Upper lobe of left lung (tissue), 6 donors: Measurements from ENCODE around the gene GAPDHS. TPM values are rescaled to one million over a fixed set of nuclear protein-coding genes. Genes with fewer than 3 reads are reported as not detected.

ENCODE experiments used
- ATAC-seq, 2 donors: fragments of 200-7000 bp; cut with Tn5 transposase; one replicate each; pipeline ENCODE4 v1.9.1; 2022; ENCODE audit warnings: mild to moderate bottlenecking in 2 of 2, moderate library complexity in 2 of 2; ENCODE audit not compliant: low FRiP score in 2 of 2
- DNase-seq, 2 donors: peaks; one replicate each; pipeline ENCODE4 v3.0.0-alpha.2; 2019 to 2020
- H3K27ac ChIP-seq, 4 donors: fragments of 200-600 bp; sonication (generic); one replicate each; pipeline ENCODE4 v1.5.1; 2016 to 2019
- H3K27me3 ChIP-seq, 4 donors: fragments of 200-600 bp; sonication (generic); one replicate each; pipeline ENCODE4 v1.5.1; 2017 to 2019
- H3K36me3 ChIP-seq, 4 donors: fragments of 200-600 bp; sonication (generic); one replicate each; pipeline ENCODE4 v1.5.1; 2016 to 2019
- H3K4me1 ChIP-seq, 4 donors: fragments of 200-600 bp; sonication (generic); one replicate each; pipeline ENCODE4 v1.5.1; 2018 to 2019
- H3K4me3 ChIP-seq, 4 donors: fragments of 200-600 bp; sonication (generic); one replicate each; pipeline ENCODE4 v1.5.1; 2017 to 2019; ENCODE audit warnings: mild to moderate bottlenecking in 2 of 4, moderate library complexity in 1 of 4
- H3K9me3 ChIP-seq, 4 donors: fragments of 200-600 bp; sonication (generic); one replicate each; pipeline ENCODE4 v1.5.1; 2018 to 2019
- EP300 ChIP-seq, 4 donors: sonication (generic); formaldehyde crosslinking; IDR thresholded peaks; one replicate each; pipeline ENCODE4 v1.5.1; 2017; ENCODE audit warnings: antibody characterized with exemption in 4 of 4, control low read depth in 2 of 4
- POLR2A ChIP-seq, 4 donors: fragments of 450-650 bp; IDR thresholded peaks; one replicate each; pipeline ENCODE4 v1.5.1; 2016 to 2017; ENCODE audit warnings: antibody characterized with exemption in 4 of 4, mild to moderate bottlenecking in 2 of 4
- POLR2AphosphoS5 ChIP-seq, 2 donors: sonication (generic); formaldehyde crosslinking; IDR thresholded peaks; one replicate each; pipeline ENCODE4 v1.5.1; 2017; ENCODE audit warnings: antibody characterized with exemption in 2 of 2
- WGBS, 2 donors: methylation state at CpG; one replicate each; pipeline ENCODE4 v1.1.5; 2017 to 2018; 5-methylcytosine and 5-hydroxymethylcytosine counted together
- total RNA-seq, 6 donors: library from RNA; depleted of rRNA in 4 of 6; stranded (reverse); fragments of >200 nt in 4 of 6; gene quantifications; one replicate each; pipeline versions ENCODE4 v1.1.0 to v1.2.1, GENCODE V29; 2016 to 2021
- TF ChIP-seq, protein P1 (sequence below), 6 experiments: fragments of 450-650 bp in 4 of 6; fragments of 200-600 bp in 2 of 6; sonication (generic) in 2 of 6; IDR thresholded peaks; one replicate each; pipeline ENCODE4 v1.5.1; 2016 to 2019; ENCODE audit warnings: antibody characterized with exemption in 6 of 6
- donor health status: DM: no; HTN: no; CAD: no; lungs with moderate emphysema.
- donor health status: DM: no; HTN: yes; CAD: no; lungs with severe emphysema.

The GAPDHS gene
- total RNA-seq, 6 donors from 2014 or later: not detected

GRCh38 chr19:35590875-35591274 lies 57.6 kb downstream of the GAPDHS start:
- DNase-seq (no peak), ATAC-seq (no peak)
- WGBS, 2 donors: 86 to 87% methylated on average over 3 of the region's 3 CpGs
- Histone ChIP-seq H3K9me3 (no peaks in the 10 kb centered on the region), H3K36me3 (no peaks in the 10 kb centered on the region), H3K27ac (no peak overlapping the region), H3K27me3 (no peaks in the 10 kb centered on the region), H3K4me3 (no peak overlapping the region), H3K4me1 (no peaks in the 10 kb centered on the region)
- no peak for TF ChIP-seq EP300 (IDR thresholded peaks at IDR 0.05)
- TF ChIP-seq, protein P1, sequence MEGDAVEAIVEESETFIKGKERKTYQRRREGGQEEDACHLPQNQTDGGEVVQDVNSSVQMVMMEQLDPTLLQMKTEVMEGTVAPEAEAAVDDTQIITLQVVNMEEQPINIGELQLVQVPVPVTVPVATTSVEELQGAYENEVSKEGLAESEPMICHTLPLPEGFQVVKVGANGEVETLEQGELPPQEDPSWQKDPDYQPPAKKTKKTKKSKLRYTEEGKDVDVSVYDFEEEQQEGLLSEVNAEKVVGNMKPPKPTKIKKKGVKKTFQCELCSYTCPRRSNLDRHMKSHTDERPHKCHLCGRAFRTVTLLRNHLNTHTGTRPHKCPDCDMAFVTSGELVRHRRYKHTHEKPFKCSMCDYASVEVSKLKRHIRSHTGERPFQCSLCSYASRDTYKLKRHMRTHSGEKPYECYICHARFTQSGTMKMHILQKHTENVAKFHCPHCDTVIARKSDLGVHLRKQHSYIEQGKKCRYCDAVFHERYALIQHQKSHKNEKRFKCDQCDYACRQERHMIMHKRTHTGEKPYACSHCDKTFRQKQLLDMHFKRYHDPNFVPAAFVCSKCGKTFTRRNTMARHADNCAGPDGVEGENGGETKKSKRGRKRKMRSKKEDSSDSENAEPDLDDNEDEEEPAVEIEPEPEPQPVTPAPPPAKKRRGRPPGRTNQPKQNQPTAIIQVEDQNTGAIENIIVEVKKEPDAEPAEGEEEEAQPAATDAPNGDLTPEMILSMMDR (IDR thresholded peaks at IDR 0.05): no peak
- no peak for TF ChIP-seq POLR2A (IDR thresholded peaks at IDR 0.05)
- no peak for TF ChIP-seq POLR2AphosphoS5 (IDR thresholded peaks at IDR 0.05)

- no peaks in the 10 kb centered on the region for H3K4me1 ChIP-seq
- TF ChIP-seq, protein P1 (IDR thresholded peaks at IDR 0.05): peak in 4 of 6 experiments; percentile 26 to 47 (median 41)
- no peak for TF ChIP-seq POLR2AphosphoS5 (IDR thresholded peaks at IDR 0.05)
- TF ChIP-seq POLR2A (IDR thresholded peaks at IDR 0.05): no peak
- DNase-seq (no peak), ATAC-seq (no peak)
- H3K36me3 ChIP-seq: no peaks in the 10 kb centered on the region
- no peaks in the 10 kb centered on the region for H3K27me3 ChIP-seq
- 27% methylated on average over 8 of the region's 8 CpGs for WGBS, 2 donors
- no peak overlapping the region for H3K27ac ChIP-seq
- no peaks in the 10 kb centered on the region for H3K9me3 ChIP-seq
- no peak overlapping the region for H3K4me3 ChIP-seq
These were observed 59.0 kb downstream of the GAPDHS start for GRCh38 chr19:35592226-35592625.

Other genes with a start within 250 kb of the GAPDHS start
- gene MAG, start 241.3 kb upstream of the GAPDHS start, total RNA-seq: 1 to 10 TPM in 2 of 6 donors, under 1 TPM in 2, not detected in 2; 0.51 to 6.2 (median 2.2) TPM
- gene CD22, start 204.3 kb upstream of the GAPDHS start, total RNA-seq: 10 to 100 TPM in 5 of 6 donors, 1 to 10 TPM in 1; 8.8 to 36.7 (median 24.7) TPM
- gene FFAR1, start 185.6 kb upstream of the GAPDHS start, total RNA-seq: under 1 TPM in 1 of 6 donors, not detected in 5; 0.17 TPM
- under 1 TPM in 1 of 6 donors, not detected in 5; 0.24 TPM for gene FFAR3, start 175.0 kb upstream of the GAPDHS start, total RNA-seq
- under 1 TPM in 2 of 6 donors, not detected in 4; 0.14 to 0.17 TPM for gene GPR42, start 162.4 kb upstream of the GAPDHS start, total RNA-seq
- 1 to 10 TPM in 3 of 6 donors, under 1 TPM in 2, not detected in 1; 0.22 to 9.0 (median 2.1) TPM for gene FFAR2, start 85.2 kb upstream of the GAPDHS start, total RNA-seq
- gene KRTDAP, start 43.0 kb upstream of the GAPDHS start, total RNA-seq: under 1 TPM in 1 of 6 donors, not detected in 5; 0.61 TPM
- 100 to 1,000 TPM in 3 of 6 donors, 10 to 100 TPM in 3; 64.9 to 127 (median 101) TPM for gene DMKN, start 19.8 kb upstream of the GAPDHS start, total RNA-seq
- not detected for gene SBSN, start 5.1 kb upstream of the GAPDHS start, total RNA-seq
- 10 to 100 TPM; 25.1 to 94.2 (median 71.2) TPM for gene TMEM147, start 12.2 kb downstream of the GAPDHS start, total RNA-seq
- gene ATP4A, start 30.2 kb downstream of the GAPDHS start, total RNA-seq: not detected
- not detected for gene PMIS2, start 52.7 kb downstream of the GAPDHS start, total RNA-seq
- 10 to 100 TPM in 4 of 6 donors, 1 to 10 TPM in 2; 5.6 to 32.5 (median 11.3) TPM for gene HAUS5, start 79.3 kb downstream of the GAPDHS start, total RNA-seq
- 10 to 100 TPM; 37.7 to 80.3 (median 71.3) TPM for gene RBM42, start 95.6 kb downstream of the GAPDHS start, total RNA-seq
- gene ETV2, start 108.3 kb downstream of the GAPDHS start, total RNA-seq: 1 to 10 TPM in 3 of 6 donors, under 1 TPM in 1, not detected in 2; 0.83 to 8.0 (median 1.8) TPM
- 100 to 1,000 TPM in 5 of 6 donors, 10 to 100 TPM in 1; 90.1 to 290 (median 235) TPM for gene COX6B1, start 114.9 kb downstream of the GAPDHS start, total RNA-seq
- gene UPK1A, start 133.1 kb downstream of the GAPDHS start, total RNA-seq: not detected
- gene ZBTB32, start 171.1 kb downstream of the GAPDHS start, total RNA-seq: under 1 TPM in 3 of 6 donors, not detected in 3; 0.20 to 0.55 (median 0.30) TPM
- 10 to 100 TPM; 23.3 to 70.2 (median 37.3) TPM for gene KMT2B, start 184.5 kb downstream of the GAPDHS start, total RNA-seq
- gene IGFLR1, start 209.0 kb downstream of the GAPDHS start, total RNA-seq: 10 to 100 TPM in 5 of 6 donors, 1 to 10 TPM in 1; 6.4 to 28.4 (median 18.8) TPM
- gene U2AF1L4, start 212.0 kb downstream of the GAPDHS start, total RNA-seq: 100 to 1,000 TPM in 1 of 6 donors, 10 to 100 TPM in 4, 1 to 10 TPM in 1; 8.5 to 157 (median 22.0) TPM
- 10 to 100 TPM; 43.4 to 60.9 (median 54.5) TPM for gene PSENEN, start 212.2 kb downstream of the GAPDHS start, total RNA-seq
- gene LIN37, start 215.1 kb downstream of the GAPDHS start, total RNA-seq: 10 to 100 TPM in 3 of 6 donors, 1 to 10 TPM in 3; 4.0 to 16.9 (median 10.9) TPM
- 10 to 100 TPM in 4 of 6 donors, 1 to 10 TPM in 2; 4.2 to 46.2 (median 18.4) TPM for gene HSPB6, start 223.6 kb downstream of the GAPDHS start, total RNA-seq
- gene PROSER3, start 224.7 kb downstream of the GAPDHS start, total RNA-seq: 10 to 100 TPM; 13.8 to 32.5 (median 19.5) TPM
- 100 to 1,000 TPM in 1 of 6 donors, 10 to 100 TPM in 3, 1 to 10 TPM in 2; 5.9 to 109 (median 14.5) TPM for gene ARHGAP33, start 242.1 kb downstream of the GAPDHS start, total RNA-seq